ENCODE data around the gene VWA5B2. TPM values are rescaled to one million over a fixed set of nuclear protein-coding genes. Genes with fewer than 3 reads are reported as not detected.

Gene VWA5B2
- total and polyA plus RNA-seq, 9 of the 15 experiments (the other 6 are each of a cell fraction or from before 2014, with no cell fraction given): 0.04 TPM; not detected in 8

- no TSS peak for BruUV-seq (replicated peaks)
- H3K36me3 ChIP-seq (ENCODE audit: control insufficient read depth, insufficient read depth, low read length): peaks cover 10% of the 10 kb centered on the region
- peak overlapping the region; percentile 96 for H3K4me3 ChIP-seq
- POLR2A ChIA-PET: interaction anchor here (0.6 to 1.1 kb wide), 3 partner anchors 8 to 23 kb away, joined by 3 to 4 read pairs (median 4); no protein-coding TSS in a partner anchor
- 14% methylated on average over 20 of the region's 20 CpGs for WGBS (ENCODE audit: insufficient coverage, low coverage, missing lambda C conversion rate)
- peak; percentile 98 for FAIRE-seq
- DNase-seq (ENCODE audit: extremely low read depth in 1 of 4, low spot score in 3 of 4): peak; percentile 72 to 97 (median 82)
- H3K4me2 ChIP-seq (ENCODE audit: insufficient read depth, low read length): peak overlapping the region; percentile 99
- in situ Hi-C loops (cut with MboI) (no loop called here), intact Hi-C loops (cut with micrococcal nuclease) (loop anchor here (2.0 kb wide), 2 partner anchors 35 to 355 kb away; no protein-coding TSS in a partner anchor)
- no peaks in the 10 kb centered on the region for H3K9me1 ChIP-seq (ENCODE audit: control insufficient read depth, insufficient read depth, low read length)
- peak overlapping the region; percentile 96 to 97 for H3K9ac ChIP-seq (ENCODE audit: insufficient read depth in 1 of 2, low read depth in 2 of 2, low read length in 2 of 2)
- H3K9me3 ChIP-seq (replicated peaks; ENCODE audit: control insufficient read depth, insufficient read depth, low read depth, low read length): no peaks in the 10 kb centered on the region
- H3K79me2 ChIP-seq (ENCODE audit: control insufficient read depth, insufficient read depth, low read length): peaks cover 33% of the 10 kb centered on the region
- H3K27me3 ChIP-seq (ENCODE audit: control insufficient read depth in 2 of 2, insufficient read depth in 2 of 2, low read length in 2 of 2): no peaks in the 10 kb centered on the region
- H4K20me1 ChIP-seq (replicated peaks; ENCODE audit: control insufficient read depth, insufficient read depth, low read length): peaks cover 7% of the 10 kb centered on the region; the same call in 1 of the 2 replicates
- peak overlapping the region; percentile 95 for H3K27ac ChIP-seq (ENCODE audit: extremely low read depth, low read depth, low read length)
- ATAC-seq: peak; percentile 86
- peak overlapping the region; percentile 86 for H2AFZ ChIP-seq (ENCODE audit: low read depth, low read length)
- peaks cover 3 to 9% of the 10 kb centered on the region in 2 experiments; a peak in 3 of 5 replicates for H3K4me1 ChIP-seq (replicated peaks in 1 of 2; ENCODE audit: control insufficient read depth in 2 of 2, insufficient read depth in 2 of 2, low read length in 2 of 2)
- CTCF ChIA-PET (ENCODE audit: low intra/inter-chr PET ratio): interaction anchor here (0.6 to 2.0 kb wide), 4 partner anchors 9 to 355 kb away, joined by 3 to 9 read pairs (median 6); no protein-coding TSS in a partner anchor
- TF ChIP-seq CBX3 (IDR thresholded peaks at IDR 0.05; ENCODE audit: borderline replicate concordance in 1 of 2, low read length in 2 of 2) (0 out of 3 replicates have a peak, but pooled peaks of 1 of the 2 experiments have one; percentile 39), NEUROD1 (IDR thresholded peaks at IDR 0.05; ENCODE audit: borderline replicate concordance, low read depth, low read length, partially characterized antibody) (peak; percentile 33), MAZ (CRISPR knock-in tag; conservative IDR thresholded peaks at IDR 0.05 in 1 of 2, IDR thresholded peaks at IDR 0.05 in 1 of 2) (peak in 1 of 2 experiments; percentile 74; a peak in 3 of 4 replicates), ZNF384 (IDR thresholded peaks at IDR 0.05; ENCODE audit: low read depth, low read length) (peak; percentile 28; the same call in 1 of the 2 replicates), MTF1 (CRISPR knock-in tag; IDR thresholded peaks at IDR 0.05; ENCODE audit: borderline replicate concordance) (no peak), CHD2 (IDR thresholded peaks at IDR 0.05; ENCODE audit: low read depth, low read length) (no peak), XRCC5 (IDR thresholded peaks at IDR 0.05; ENCODE audit: low read depth, low read length) (peak; percentile 55; the same call in 1 of the 2 replicates), ZBTB2 (IDR thresholded peaks at IDR 0.05) (0 out of 2 replicates have a peak, but pooled peaks have one; percentile 14), CREM (IDR thresholded peaks at IDR 0.05; ENCODE audit: low read depth) (peak; percentile 60), PHTF2 (CRISPR knock-in tag; IDR thresholded peaks at IDR 0.05) (no peak), POLR2AphosphoS5 (IDR thresholded peaks at IDR 0.05; ENCODE audit: control insufficient read depth, insufficient read depth, low read depth, low read length) (0 out of 2 replicates have a peak, but pooled peaks have one; percentile 46), FOXJ3 (CRISPR knock-in tag; IDR thresholded peaks at IDR 0.05) (no peak), KAT7 (CRISPR knock-in tag; IDR thresholded peaks at IDR 0.05; ENCODE audit: borderline replicate concordance) (0 out of 2 replicates have a peak, but pooled peaks have one; percentile 14), RB1 (IDR thresholded peaks at IDR 0.05; ENCODE audit: low read depth) (peak; percentile 58; the same call in 1 of the 2 replicates), JUN (IDR thresholded peaks at IDR 0.05; ENCODE audit: borderline replicate concordance, low read depth, low read length) (peak; percentile 34; the same call in 1 of the 2 replicates), JUN (CRISPR knock-in tag; IDR thresholded peaks at IDR 0.05; ENCODE audit: borderline replicate concordance) (no peak)
- TF ChIP-seq, protein P1, sequence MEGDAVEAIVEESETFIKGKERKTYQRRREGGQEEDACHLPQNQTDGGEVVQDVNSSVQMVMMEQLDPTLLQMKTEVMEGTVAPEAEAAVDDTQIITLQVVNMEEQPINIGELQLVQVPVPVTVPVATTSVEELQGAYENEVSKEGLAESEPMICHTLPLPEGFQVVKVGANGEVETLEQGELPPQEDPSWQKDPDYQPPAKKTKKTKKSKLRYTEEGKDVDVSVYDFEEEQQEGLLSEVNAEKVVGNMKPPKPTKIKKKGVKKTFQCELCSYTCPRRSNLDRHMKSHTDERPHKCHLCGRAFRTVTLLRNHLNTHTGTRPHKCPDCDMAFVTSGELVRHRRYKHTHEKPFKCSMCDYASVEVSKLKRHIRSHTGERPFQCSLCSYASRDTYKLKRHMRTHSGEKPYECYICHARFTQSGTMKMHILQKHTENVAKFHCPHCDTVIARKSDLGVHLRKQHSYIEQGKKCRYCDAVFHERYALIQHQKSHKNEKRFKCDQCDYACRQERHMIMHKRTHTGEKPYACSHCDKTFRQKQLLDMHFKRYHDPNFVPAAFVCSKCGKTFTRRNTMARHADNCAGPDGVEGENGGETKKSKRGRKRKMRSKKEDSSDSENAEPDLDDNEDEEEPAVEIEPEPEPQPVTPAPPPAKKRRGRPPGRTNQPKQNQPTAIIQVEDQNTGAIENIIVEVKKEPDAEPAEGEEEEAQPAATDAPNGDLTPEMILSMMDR (IDR thresholded peaks at IDR 0.05 in 2 of 3, conservative IDR thresholded peaks at IDR 0.05 in 1 of 3; ENCODE audit: insufficient read depth in 2 of 3, low read depth in 1 of 3, low read length in 3 of 3): peak; percentile 93 to 97 (median 97)
These were observed 20.9 kb downstream of the VWA5B2 start for GRCh38 chr3:184250167-184250828.

Measured in K562 (cell line).